ENCODE results near the gene SLC9A9.

GRCh38 chr3:143896486-143896885, 48.2 kb upstream of the SLC9A9 start:
- TF ChIP-seq EZH2 (IDR thresholded peaks at IDR 0.05; ENCODE audit: borderline replicate concordance, low read depth, low read length, severe bottlenecking) = no peak
- TF ChIP-seq, protein P1, sequence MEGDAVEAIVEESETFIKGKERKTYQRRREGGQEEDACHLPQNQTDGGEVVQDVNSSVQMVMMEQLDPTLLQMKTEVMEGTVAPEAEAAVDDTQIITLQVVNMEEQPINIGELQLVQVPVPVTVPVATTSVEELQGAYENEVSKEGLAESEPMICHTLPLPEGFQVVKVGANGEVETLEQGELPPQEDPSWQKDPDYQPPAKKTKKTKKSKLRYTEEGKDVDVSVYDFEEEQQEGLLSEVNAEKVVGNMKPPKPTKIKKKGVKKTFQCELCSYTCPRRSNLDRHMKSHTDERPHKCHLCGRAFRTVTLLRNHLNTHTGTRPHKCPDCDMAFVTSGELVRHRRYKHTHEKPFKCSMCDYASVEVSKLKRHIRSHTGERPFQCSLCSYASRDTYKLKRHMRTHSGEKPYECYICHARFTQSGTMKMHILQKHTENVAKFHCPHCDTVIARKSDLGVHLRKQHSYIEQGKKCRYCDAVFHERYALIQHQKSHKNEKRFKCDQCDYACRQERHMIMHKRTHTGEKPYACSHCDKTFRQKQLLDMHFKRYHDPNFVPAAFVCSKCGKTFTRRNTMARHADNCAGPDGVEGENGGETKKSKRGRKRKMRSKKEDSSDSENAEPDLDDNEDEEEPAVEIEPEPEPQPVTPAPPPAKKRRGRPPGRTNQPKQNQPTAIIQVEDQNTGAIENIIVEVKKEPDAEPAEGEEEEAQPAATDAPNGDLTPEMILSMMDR (IDR thresholded peaks at IDR 0.05; ENCODE audit: borderline replicate concordance, extremely low read depth, low read length, poor library complexity, severe bottlenecking) = no peak

All from DND-41 (cell line).